Type B pancreatic cell (in vitro differentiated cells): Measurements from ENCODE around the gene GFRA1. TPM values are rescaled to one million over a fixed set of nuclear protein-coding genes. Genes with fewer than 3 reads are reported as not detected.

ENCODE experiments used
- DNase-seq: peaks from one replicate; pipeline ENCODE4 v3.0.0; 2021; ENCODE audit warnings: mixed read lengths; ENCODE audit not compliant: unreplicated experiment; ENCODE audit errors: extremely low spot score
- H3K27ac Mint-ChIP-seq: 2 replicates; pipeline ENCODE4 v1.8.0; 2021; ENCODE audit warnings: mild to moderate bottlenecking, mixed read lengths
- H3K27me3 Mint-ChIP-seq: 2 replicates; pipeline ENCODE4 v1.8.0; 2021; ENCODE audit warnings: mixed read lengths
- H3K36me3 Mint-ChIP-seq: 2 replicates; pipeline ENCODE4 v1.8.0; 2021; ENCODE audit warnings: mixed read lengths
- H3K4me1 Mint-ChIP-seq: one replicate; pipeline ENCODE4 v1.8.0; 2021; ENCODE audit warnings: mixed read lengths; ENCODE audit not compliant: unreplicated experiment
- H3K4me3 Mint-ChIP-seq: 2 replicates; pipeline ENCODE4 v1.8.0; 2021; ENCODE audit warnings: mild to moderate bottlenecking, mixed read lengths
- H3K9me3 Mint-ChIP-seq: 2 replicates; pipeline ENCODE4 v1.8.0; 2021; ENCODE audit warnings: mixed read lengths
- CTCF ChIP-seq: fragments of 200-600 bp; sonication (generic); conservative IDR thresholded peaks from 2 replicates; pipeline ENCODE4 v1.5.0; 2021; ENCODE audit warnings: antibody characterized with exemption, mild to moderate bottlenecking
- total RNA-seq: library from RNA; stranded (reverse); gene quantifications from 2 replicates; pipeline ENCODE4 v1.2.1, GENCODE V29; 2021; ENCODE audit warnings: low replicate concordance

GFRA1 gene
- total RNA-seq, 1 donor from 2014 or later: 45.6 TPM

- Mint-ChIP-seq H3K9me3 (no peaks in the 10 kb centered on the region), H3K36me3 (no peaks in the 10 kb centered on the region), H3K27me3 (no peaks in the 10 kb centered on the region), H3K4me3 (no peak overlapping the region), H3K27ac (no peak overlapping the region), H3K4me1 (peaks cover 14% of the 10 kb centered on the region)
- no peak for TF ChIP-seq CTCF
- DNase-seq: no peak
Measured at GRCh38 chr10:116226053-116226452, 47.0 kb downstream of the GFRA1 start.

- H3K9me3 Mint-ChIP-seq: no peaks in the 10 kb centered on the region
- TF ChIP-seq CTCF: no peak
- no peaks in the 10 kb centered on the region for H3K27me3 Mint-ChIP-seq
- peaks cover 30% of the 10 kb centered on the region for H3K4me1 Mint-ChIP-seq
- H3K4me3 Mint-ChIP-seq: no peak overlapping the region
- H3K36me3 Mint-ChIP-seq: no peaks in the 10 kb centered on the region
- no peak for DNase-seq
- no peak overlapping the region for H3K27ac Mint-ChIP-seq
Measured at GRCh38 chr10:116223289-116223688, 49.7 kb downstream of the GFRA1 start.

GRCh38 chr10:116221053-116221452 lies 52.0 kb downstream of the GFRA1 start:
- Mint-ChIP-seq H3K9me3 (no peaks in the 10 kb centered on the region), H3K4me3 (no peak overlapping the region), H3K27ac (no peak overlapping the region), H3K27me3 (no peaks in the 10 kb centered on the region), H3K4me1 (peaks cover 36% of the 10 kb centered on the region), H3K36me3 (no peaks in the 10 kb centered on the region)
- DNase-seq: no peak
- no peak for TF ChIP-seq CTCF

DNA sequence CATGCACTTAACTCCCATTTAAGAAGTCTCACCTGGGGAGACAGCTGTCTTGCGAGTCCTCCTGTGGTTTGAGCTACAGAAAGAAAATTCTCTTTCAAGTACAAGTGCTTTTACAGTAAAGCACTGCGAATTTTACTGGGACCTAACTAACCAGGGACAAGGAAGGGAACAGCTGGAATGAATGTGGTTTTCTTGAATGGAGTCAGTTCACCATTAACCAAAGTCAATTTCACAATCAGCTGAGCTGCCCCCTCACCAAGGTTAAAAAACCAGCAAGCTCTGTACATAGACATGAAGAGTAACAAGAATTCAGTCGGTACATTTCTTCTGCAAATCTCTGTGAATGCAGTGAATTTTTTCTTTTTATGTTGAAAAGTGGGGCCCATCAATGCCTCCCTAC lies 56.3 kb downstream of the GFRA1 start:
- H3K9me3 Mint-ChIP-seq: no peaks in the 10 kb centered on the region
- no peak for TF ChIP-seq CTCF
- H3K36me3 Mint-ChIP-seq: no peaks in the 10 kb centered on the region
- no peak overlapping the region for H3K27ac Mint-ChIP-seq
- DNase-seq: no peak
- H3K4me3 Mint-ChIP-seq: no peak overlapping the region
- peaks cover 3% of the 10 kb centered on the region for H3K27me3 Mint-ChIP-seq
- H3K4me1 Mint-ChIP-seq: peaks cover 40% of the 10 kb centered on the region

GRCh38 chr10:116215651-116216050 lies 57.4 kb downstream of the GFRA1 start:
- no peak for TF ChIP-seq CTCF
- Mint-ChIP-seq H3K4me1 (peaks cover 35% of the 10 kb centered on the region), H3K27ac (no peak overlapping the region), H3K4me3 (no peak overlapping the region), H3K9me3 (no peaks in the 10 kb centered on the region), H3K27me3 (peaks cover 3% of the 10 kb centered on the region), H3K36me3 (no peaks in the 10 kb centered on the region)
- no peak for DNase-seq

- Mint-ChIP-seq H3K9me3 (no peaks in the 10 kb centered on the region), H3K27ac (no peak overlapping the region), H3K4me1 (peaks cover 56% of the 10 kb centered on the region), H3K36me3 (no peaks in the 10 kb centered on the region), H3K4me3 (no peak overlapping the region), H3K27me3 (peaks cover 9% of the 10 kb centered on the region)
- no peak for DNase-seq
- no peak for TF ChIP-seq CTCF
Measured at GRCh38 chr10:116211682-116212081, 61.3 kb downstream of the GFRA1 start.
